Ovary (tissue), 3 donors: Measurements from ENCODE around the gene CAMTA1.

Experiments
- EP300 ChIP-seq: sonication (generic); formaldehyde crosslinking; IDR thresholded peaks from one replicate; pipeline ENCODE4 v1.6.1; 2017; ENCODE audit warnings: antibody characterized with exemption
- TF ChIP-seq, protein P1 (sequence below), 3 donors: fragments of 450-650 bp in 2 of 3; fragments of 200-600 bp in 1 of 3; IDR thresholded peaks; one replicate each; pipeline versions ENCODE4 v1.5.1 to v1.8.0; 2016 to 2022; ENCODE audit warnings: antibody characterized with exemption in 3 of 3, mild to moderate bottlenecking in 1 of 3
- donor health status: DM: no; HTN: no; CAD: no.

DNA sequence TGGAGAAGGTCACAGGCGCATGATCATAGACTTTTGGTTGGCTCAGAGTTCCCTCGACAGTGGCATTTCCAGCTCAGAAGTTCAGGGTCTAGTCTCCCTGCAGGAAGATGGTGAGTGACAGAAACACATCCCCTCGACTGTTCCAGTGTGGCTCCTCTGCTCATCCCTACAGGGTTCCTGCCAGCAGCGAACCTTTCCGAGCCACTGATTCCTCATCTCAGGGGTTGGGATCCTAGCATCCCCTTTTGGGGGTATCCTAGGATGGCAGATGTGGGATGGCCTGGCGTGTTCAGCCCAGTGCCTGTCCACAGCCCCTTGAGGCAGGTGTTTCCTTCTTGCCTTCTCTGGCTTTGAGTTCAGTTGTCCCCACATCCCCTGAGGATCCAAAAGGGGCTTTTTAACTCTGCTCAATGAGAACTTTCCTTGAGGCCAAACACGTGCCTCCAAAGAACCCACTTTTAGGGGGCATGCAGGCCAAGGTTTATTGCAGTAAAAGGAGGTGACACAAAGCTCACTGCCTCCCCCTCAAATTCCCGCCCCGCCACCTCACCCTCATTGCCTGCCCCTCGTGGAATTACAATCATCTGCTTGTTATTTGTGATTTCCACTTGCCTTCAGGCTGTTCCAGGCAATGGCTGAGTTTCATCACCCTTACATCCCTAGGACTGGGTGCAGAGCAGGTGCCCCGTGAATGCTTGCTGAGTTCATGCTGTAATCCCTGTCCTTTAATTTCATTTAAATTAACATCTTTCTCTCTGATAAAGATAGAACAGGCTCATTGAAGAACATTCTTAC is 440.7 kb downstream of the CAMTA1 start:
- TF ChIP-seq, protein P1, sequence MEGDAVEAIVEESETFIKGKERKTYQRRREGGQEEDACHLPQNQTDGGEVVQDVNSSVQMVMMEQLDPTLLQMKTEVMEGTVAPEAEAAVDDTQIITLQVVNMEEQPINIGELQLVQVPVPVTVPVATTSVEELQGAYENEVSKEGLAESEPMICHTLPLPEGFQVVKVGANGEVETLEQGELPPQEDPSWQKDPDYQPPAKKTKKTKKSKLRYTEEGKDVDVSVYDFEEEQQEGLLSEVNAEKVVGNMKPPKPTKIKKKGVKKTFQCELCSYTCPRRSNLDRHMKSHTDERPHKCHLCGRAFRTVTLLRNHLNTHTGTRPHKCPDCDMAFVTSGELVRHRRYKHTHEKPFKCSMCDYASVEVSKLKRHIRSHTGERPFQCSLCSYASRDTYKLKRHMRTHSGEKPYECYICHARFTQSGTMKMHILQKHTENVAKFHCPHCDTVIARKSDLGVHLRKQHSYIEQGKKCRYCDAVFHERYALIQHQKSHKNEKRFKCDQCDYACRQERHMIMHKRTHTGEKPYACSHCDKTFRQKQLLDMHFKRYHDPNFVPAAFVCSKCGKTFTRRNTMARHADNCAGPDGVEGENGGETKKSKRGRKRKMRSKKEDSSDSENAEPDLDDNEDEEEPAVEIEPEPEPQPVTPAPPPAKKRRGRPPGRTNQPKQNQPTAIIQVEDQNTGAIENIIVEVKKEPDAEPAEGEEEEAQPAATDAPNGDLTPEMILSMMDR (IDR thresholded peaks at IDR 0.05), result no peak
- TF ChIP-seq EP300, result no peak
